ENCODE data around the gene SPATC1L.

DNA sequence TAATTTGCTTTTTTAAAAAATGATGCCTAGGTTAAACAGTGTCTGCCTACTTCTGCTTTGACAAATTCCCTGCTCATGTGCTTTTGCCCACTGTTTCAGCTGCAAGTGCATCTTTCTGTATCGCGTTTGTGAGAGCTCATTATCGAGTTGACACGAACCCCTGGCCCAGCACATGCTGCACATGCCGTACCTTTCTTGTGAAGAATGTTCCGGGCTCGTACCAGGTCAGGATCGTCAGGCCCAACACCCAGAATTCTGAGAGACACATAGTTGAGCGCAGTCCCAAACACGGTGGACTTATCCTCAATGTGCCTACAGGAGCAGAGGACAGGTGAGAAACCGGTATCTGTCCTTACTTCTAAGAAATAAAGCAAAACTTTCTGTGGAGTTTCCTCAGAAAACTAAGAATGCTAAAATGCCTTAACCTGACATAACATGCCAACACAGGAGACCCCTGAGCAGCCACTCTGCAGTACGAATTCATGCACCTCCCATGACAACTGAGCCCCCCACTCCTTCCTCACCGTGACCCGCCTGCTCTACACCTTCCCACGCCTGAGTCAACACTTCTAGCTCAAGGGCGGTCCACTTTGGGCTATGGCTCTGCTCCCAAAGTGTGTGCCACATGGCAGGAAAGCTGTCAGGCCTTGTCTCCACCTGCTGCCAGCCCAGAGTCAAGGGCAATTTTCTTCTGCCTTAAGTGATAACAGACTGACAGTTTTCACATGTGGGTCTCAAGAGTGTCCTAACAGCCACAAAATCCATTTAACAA lies 37.6 kb upstream of the SPATC1L start:
- TF ChIP-seq ZNF274 (IDR thresholded peaks at IDR 0.05; ENCODE audit: low read depth, low read length) (no peak), YY1 (IDR thresholded peaks at IDR 0.05; ENCODE audit: insufficient read depth, insufficient read length) (no peak), SUZ12 (IDR thresholded peaks at IDR 0.05; ENCODE audit: extremely low read depth, insufficient read depth, insufficient read length) (no peak)
